HG02852 (cell line): Measurements from ENCODE around the gene OR51A7.
"Not testable (repeated sequence)": the region's sequence is repeated elsewhere in the genome, so short reads cannot be mapped to it uniquely, and the experiment has no call there.

Experiments
- ATAC-seq: cut with Tn5 transposase; IDR thresholded peaks from one replicate; pipeline ENCODE4 v1.9.1; 2021; ENCODE audit warnings: mild to moderate bottlenecking, moderate library complexity; ENCODE audit not compliant: unreplicated experiment

OR51A7 gene

GRCh38 chr11:4947505-4947904, 43.9 kb downstream of the OR51A7 start, which contains the start of gene OR51A4:
Gene OR51A4 (minus strand): TSS chr11:4947605. CDS start chr11:4947100, 505 bp downstream.
- ATAC-seq: no peak

GRCh38 chr11:4955613-4956012, 52.0 kb downstream of the OR51A7 start, which contains the start of gene OR51A2:
Gene OR51A2 (minus strand): TSS chr11:4955713. CDS start chr11:4955713, 0 bp downstream.
- not testable (repeated sequence) for ATAC-seq

- ATAC-seq: no peak
These were observed 53.8 kb downstream of the OR51A7 start for GRCh38 chr11:4957396-4957795.
